HFFc6 (cell line): Measurements from ENCODE around the gene ZEB2. TPM values are rescaled to one million over a fixed set of nuclear protein-coding genes. Genes with fewer than 3 reads are reported as not detected.

Source experiments
- DNase-seq: peaks from one replicate; pipeline ENCODE4 v3.0.0-alpha.2; 2018
- H3K27ac Mint-ChIP-seq: 2 replicates; pipeline ENCODE4 v1.8.0; 2020; ENCODE audit warnings: mild to moderate bottlenecking, mixed read lengths
- H3K27me3 Mint-ChIP-seq: 2 replicates; pipeline ENCODE4 v1.8.0; 2021; ENCODE audit warnings: mild to moderate bottlenecking, moderate library complexity, mixed read lengths; ENCODE audit not compliant: insufficient read depth
- H3K36me3 Mint-ChIP-seq: 2 replicates; pipeline ENCODE4 v1.8.0; 2021; ENCODE audit warnings: low read depth, mixed read lengths
- H3K4me1 Mint-ChIP-seq: 2 replicates; pipeline ENCODE4 v1.8.0; 2020; ENCODE audit warnings: low read depth, mixed read lengths
- H3K4me3 Mint-ChIP-seq: 2 replicates; pipeline ENCODE4 v1.8.0; 2020; ENCODE audit warnings: mild to moderate bottlenecking, moderate library complexity, mixed read lengths
- H3K9me3 Mint-ChIP-seq: 2 replicates; pipeline ENCODE4 v1.8.0; 2020; ENCODE audit warnings: mild to moderate bottlenecking, mixed read lengths
- CTCF ChIP-seq: fragments of 200-600 bp; sonication (generic); IDR thresholded peaks from 2 replicates; pipeline ENCODE4 v1.5.0; 2021; ENCODE audit warnings: antibody characterized with exemption, mild to moderate bottlenecking
- total RNA-seq, 6 experiments: library from RNA; stranded (reverse); fragmentation: NEBNext Ultra II Directional; extraction: Animal tissue kit (Norgen Biotek cat#: 25700); gene quantifications; 2 replicates in 1 of 6; 3 replicates in 5 of 6; pipeline ENCODE4 v1.2.3, GENCODE V29; 2021

Gene ZEB2
- total RNA-seq, 6 experiments from 2014 or later, result 57.0 to 76.3 (median 62.8) TPM

DNA sequence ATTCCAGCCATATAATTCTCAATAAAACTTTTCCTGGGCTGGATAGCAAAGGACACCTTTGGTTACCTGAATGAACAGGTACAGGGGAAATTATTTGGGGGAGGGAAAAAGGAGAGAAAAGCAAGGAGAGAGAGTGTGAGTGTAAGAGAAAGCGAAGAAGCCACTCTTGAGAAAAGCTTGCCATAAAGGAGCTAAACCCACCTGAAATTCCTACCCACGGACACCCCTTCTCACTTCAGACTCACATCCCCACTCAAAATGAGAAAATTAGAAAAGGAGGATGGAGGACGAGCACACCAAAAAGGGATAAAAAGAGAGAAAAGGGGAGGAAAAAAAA is 354 bp downstream of the ZEB2 start:
- H3K27ac Mint-ChIP-seq, result no peak overlapping the region
- peaks cover 45% of the 10 kb centered on the region for H3K4me1 Mint-ChIP-seq
- no peak overlapping the region for H3K4me3 Mint-ChIP-seq
- H3K36me3 Mint-ChIP-seq, result peaks cover 13% of the 10 kb centered on the region
- no peak for DNase-seq
- H3K27me3 Mint-ChIP-seq, result peaks cover 2% of the 10 kb centered on the region
- H3K9me3 Mint-ChIP-seq, result no peaks in the 10 kb centered on the region
- no peak for TF ChIP-seq CTCF

DNA sequence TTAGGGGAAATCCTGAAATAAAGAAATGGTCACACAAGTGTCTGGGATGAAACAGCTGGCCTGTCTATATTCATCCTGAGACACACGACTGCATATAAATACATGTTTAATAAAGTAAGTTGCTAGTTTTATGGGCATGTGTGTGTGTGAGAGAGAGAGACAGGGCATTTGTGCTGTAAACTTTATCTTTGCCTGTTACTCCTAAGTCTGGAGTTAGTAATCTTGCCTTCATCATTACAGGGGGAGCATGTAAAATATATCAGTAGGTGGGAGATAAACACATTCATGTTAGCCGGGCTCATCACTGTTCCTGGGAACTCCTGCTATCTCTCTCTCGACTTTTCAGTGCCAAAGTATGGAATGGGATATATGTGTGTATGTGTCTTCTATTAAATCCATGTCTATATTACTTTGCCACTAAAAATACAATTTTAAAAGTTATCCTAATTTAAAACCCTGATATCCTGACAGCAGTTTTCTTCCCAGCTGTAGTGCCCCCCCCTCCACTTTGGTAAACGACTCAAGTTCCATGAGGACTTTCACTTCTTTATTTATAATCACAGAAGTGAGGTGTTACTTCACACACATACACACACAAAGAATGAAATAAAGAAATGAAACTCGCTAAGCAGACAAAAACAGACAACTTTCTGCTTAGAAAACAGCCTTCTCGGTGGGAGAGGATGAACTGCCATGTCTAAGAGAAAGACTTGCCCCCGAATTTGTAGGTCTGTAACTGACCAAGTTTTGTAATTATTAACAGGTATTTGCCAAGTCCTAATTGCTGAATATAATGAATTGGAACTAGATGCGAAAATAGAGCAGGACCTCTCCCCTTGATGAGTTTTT is 947 bp downstream of the ZEB2 start:
- peaks cover 2% of the 10 kb centered on the region for H3K27me3 Mint-ChIP-seq
- no peak overlapping the region for H3K4me3 Mint-ChIP-seq
- H3K27ac Mint-ChIP-seq, result no peak overlapping the region
- TF ChIP-seq CTCF, result no peak
- peaks cover 13% of the 10 kb centered on the region for H3K36me3 Mint-ChIP-seq
- no peaks in the 10 kb centered on the region for H3K9me3 Mint-ChIP-seq
- peaks cover 49% of the 10 kb centered on the region for H3K4me1 Mint-ChIP-seq
- no peak for DNase-seq

GRCh38 chr2:144517866-144518747 is 1.8 kb downstream of the ZEB2 start:
- H3K9me3 Mint-ChIP-seq, result no peaks in the 10 kb centered on the region
- H3K27me3 Mint-ChIP-seq, result peaks cover 2% of the 10 kb centered on the region
- H3K4me1 Mint-ChIP-seq, result peaks cover 51% of the 10 kb centered on the region
- no peak overlapping the region for H3K4me3 Mint-ChIP-seq
- H3K27ac Mint-ChIP-seq, result no peak overlapping the region
- DNase-seq, result no peak
- TF ChIP-seq CTCF, result no peak
- peaks cover 13% of the 10 kb centered on the region for H3K36me3 Mint-ChIP-seq

DNA sequence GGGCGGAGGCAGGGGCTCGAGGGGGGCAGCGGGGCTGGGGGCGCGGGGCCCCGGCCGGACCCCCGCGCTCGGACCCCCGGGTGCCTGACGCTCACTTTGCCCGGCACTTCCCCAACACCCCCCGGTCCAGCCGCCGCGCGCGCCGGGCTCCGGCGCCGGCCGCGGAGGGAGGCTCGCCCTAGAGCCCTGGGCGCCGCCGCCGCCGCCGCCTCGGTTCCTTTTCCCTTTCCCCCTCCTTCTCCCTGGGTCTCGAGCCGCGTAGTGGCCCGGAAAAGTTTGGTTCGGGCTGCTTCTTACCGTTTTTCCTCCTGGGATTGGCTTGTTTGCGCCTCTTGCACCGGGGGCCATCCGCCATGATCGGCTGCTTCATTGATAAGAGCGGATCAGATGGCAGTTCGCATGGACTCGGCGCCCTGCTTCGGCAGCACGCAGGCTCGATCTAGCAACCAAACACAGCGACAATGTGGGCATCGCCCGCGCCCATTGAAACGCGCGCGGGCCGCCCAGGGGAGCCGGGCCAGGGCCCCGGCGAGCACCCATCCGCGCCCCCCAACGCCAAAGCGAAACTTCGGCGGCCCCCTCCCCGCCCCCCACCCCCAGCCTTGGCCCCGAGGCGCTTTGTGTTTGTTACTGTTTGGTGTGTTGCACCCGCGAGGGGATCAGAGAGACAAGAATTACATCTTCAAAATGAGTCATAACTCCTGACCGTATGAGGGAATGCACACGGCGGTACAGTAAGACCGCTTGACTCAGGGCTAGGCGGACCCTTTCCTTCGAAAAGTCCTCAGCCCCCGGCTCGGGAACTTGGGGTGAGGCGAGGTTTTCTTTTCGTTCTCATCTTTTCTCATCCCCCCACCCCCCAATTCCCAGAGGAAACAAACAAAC is 2.7 kb downstream of the ZEB2 start:
- TF ChIP-seq CTCF, result no peak
- Mint-ChIP-seq H3K9me3 (no peaks in the 10 kb centered on the region), H3K4me1 (peaks cover 51% of the 10 kb centered on the region), H3K27me3 (peaks cover 2% of the 10 kb centered on the region), H3K27ac (no peak overlapping the region), H3K4me3 (no peak overlapping the region), H3K36me3 (peaks cover 13% of the 10 kb centered on the region)
- peak; percentile 92 for DNase-seq

GRCh38 chr2:144516411-144516980 is 3.4 kb downstream of the ZEB2 start:
- no peak for DNase-seq
- H3K4me3 Mint-ChIP-seq, result peak overlapping the region; percentile 90

More at GRCh38 chr2:144516411-144516980, 3.4 kb downstream of the ZEB2 start:
- peaks cover 2% of the 10 kb centered on the region for H3K27me3 Mint-ChIP-seq
- TF ChIP-seq CTCF, result no peak
- H3K4me1 Mint-ChIP-seq, result peaks cover 51% of the 10 kb centered on the region
- no peaks in the 10 kb centered on the region for H3K9me3 Mint-ChIP-seq
- peaks cover 13% of the 10 kb centered on the region for H3K36me3 Mint-ChIP-seq
- peak overlapping the region; percentile 97 for H3K27ac Mint-ChIP-seq
